GM18873 (cell line): ENCODE results near the gene HTR3E.
"Not testable (repeated sequence)": the region's sequence is repeated elsewhere in the genome, so short reads cannot be mapped to it uniquely, and the experiment has no call there.

Source experiments
- ATAC-seq: cut with Tn5 transposase; IDR thresholded peaks from one replicate; pipeline ENCODE4 v1.9.1; 2021; ENCODE audit warnings: mild to moderate bottlenecking, moderate library complexity, moderate number of reproducible peaks; ENCODE audit not compliant: unreplicated experiment, low FRiP score

The HTR3E gene

DNA sequence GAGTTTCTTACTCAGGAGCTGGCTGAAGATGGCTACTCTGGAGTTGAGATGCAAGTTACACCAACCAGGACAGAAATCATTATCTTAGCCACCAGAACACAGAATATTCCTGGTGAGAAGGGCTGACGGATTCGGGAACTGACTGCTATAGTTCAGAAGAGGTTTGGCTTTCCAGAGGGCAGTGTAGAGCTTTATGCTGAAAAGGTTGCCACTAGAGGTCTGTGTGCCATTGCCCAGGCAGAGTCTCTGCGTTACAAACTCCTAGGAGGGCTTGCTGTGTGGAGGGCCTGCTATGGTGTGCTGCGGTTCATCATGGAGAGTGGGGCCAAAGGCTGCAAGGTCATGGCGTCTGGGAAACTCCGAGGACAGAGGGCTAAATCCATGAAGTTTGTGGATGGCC is 52.9 kb downstream of the HTR3E start:
- not testable (repeated sequence) for ATAC-seq

- ATAC-seq, result peak; percentile 45
These were observed 58.2 kb downstream of the HTR3E start, which contains the start of gene DVL3 for GRCh38 chr3:184154885-184155643. TSS of gene DVL3 (plus strand) at chr3:184155377. CDS start at chr3:184155636, 259 bp downstream.

GRCh38 chr3:184155644-184156521 is 59.0 kb downstream of the HTR3E start:
- ATAC-seq, result peak; percentile 10

GRCh38 chr3:184156522-184156955 is 59.7 kb downstream of the HTR3E start:
- no peak for ATAC-seq
